CD4-positive, alpha-beta memory T cell (primary cell): Measurements from ENCODE around the gene ZNF80. TPM values are rescaled to one million over a fixed set of nuclear protein-coding genes. Genes with fewer than 3 reads are reported as not detected.

Experiments
- polyA plus RNA-seq, 2 donors: library from polyadenylated mRNA; unstranded; fragments of 300-500 nt; fragmentation: Illumina TruSeq; gene quantifications; one replicate each; pipeline ENCODE4 v1.2.3, GENCODE V29; 2021
- total RNA-seq, 2 experiments: library from RNA; stranded (reverse); gene quantifications; one replicate each; pipeline ENCODE4 v1.2.3, GENCODE V29; 2021

Gene ZNF80
- total and polyA plus RNA-seq, 4 experiments from 2014 or later = 0.34 to 1.1 (median 0.85) TPM

Other genes with a start within 250 kb of the ZNF80 start
- gene CCDC191, start 181.1 kb downstream of the ZNF80 start, total RNA-seq = 1 to 10 TPM; 5.7 to 7.1 TPM
- 1 to 10 TPM; 1.3 to 2.1 TPM for gene CCDC191, start 181.1 kb downstream of the ZNF80 start, polyA plus RNA-seq
- gene QTRT2, start 180.8 kb downstream of the ZNF80 start, total RNA-seq = 10 to 100 TPM; 29.4 to 35.7 TPM
- gene QTRT2, start 180.8 kb downstream of the ZNF80 start, polyA plus RNA-seq = 10 to 100 TPM; 14.3 to 15.2 TPM
- under 1 TPM; 0.28 to 0.35 TPM for gene DRD3, start 58.5 kb downstream of the ZNF80 start, total RNA-seq
- gene DRD3, start 58.5 kb downstream of the ZNF80 start, polyA plus RNA-seq = not detected
- 10 to 100 TPM; 36.1 to 36.6 TPM for gene TIGIT, start 56.5 kb upstream of the ZNF80 start, total RNA-seq
- gene TIGIT, start 56.5 kb upstream of the ZNF80 start, polyA plus RNA-seq = 10 to 100 TPM; 25.8 to 28.8 TPM